HPDE6-E6E7 (cell line): ENCODE data around the gene LTN1.
"Not testable (repeated sequence)": the region's sequence is repeated elsewhere in the genome, so short reads cannot be mapped to it uniquely, and the experiment has no call there.

Source experiments
- DNase-seq: peaks from one replicate; pipeline ENCODE4 v3.0.0; 2011; ENCODE audit warnings: missing footprints; ENCODE audit errors: extremely low spot score

The LTN1 gene

GRCh38 chr21:28931708-28932372, 60.8 kb downstream of the LTN1 start:
- not testable (repeated sequence) for DNase-seq

- DNase-seq = no peak
Observed at GRCh38 chr21:28928578-28929420, 63.9 kb downstream of the LTN1 start.

GRCh38 chr21:28927130-28927529, 65.5 kb downstream of the LTN1 start:
- no peak for DNase-seq

GRCh38 chr21:28923439-28923975, 69.2 kb downstream of the LTN1 start:
- no peak for DNase-seq

- DNase-seq = no peak
Observed at GRCh38 chr21:28922368-28922767, 70.3 kb downstream of the LTN1 start.

GRCh38 chr21:28916150-28916893, 76.4 kb downstream of the LTN1 start:
- DNase-seq = no peak

- no peak for DNase-seq
Observed at GRCh38 chr21:28913071-28913470, 79.6 kb downstream of the LTN1 start.

- no peak for DNase-seq
Observed at GRCh38 chr21:28910280-28910887, 82.3 kb downstream of the LTN1 start.

GRCh38 chr21:28908351-28908750, 84.3 kb downstream of the LTN1 start:
- no peak for DNase-seq

GRCh38 chr21:28906841-28907240, 85.8 kb downstream of the LTN1 start:
- no peak for DNase-seq

GRCh38 chr21:28906236-28906635, 86.4 kb downstream of the LTN1 start:
- DNase-seq = no peak

GRCh38 chr21:28904961-28905435, 87.7 kb downstream of the LTN1 start:
- no peak for DNase-seq

- DNase-seq = no peak
Observed at GRCh38 chr21:28903448-28903847, 89.2 kb downstream of the LTN1 start.

GRCh38 chr21:28900481-28900880, 92.2 kb downstream of the LTN1 start:
- no peak for DNase-seq

GRCh38 chr21:28899744-28900143, 92.9 kb downstream of the LTN1 start:
- no peak for DNase-seq

- no peak for DNase-seq
Observed at GRCh38 chr21:28899220-28899619, 93.5 kb downstream of the LTN1 start.

- DNase-seq = no peak
Observed at GRCh38 chr21:28893687-28894086, 99.0 kb downstream of the LTN1 start.

- no peak for DNase-seq
Observed at GRCh38 chr21:28892199-28893111, 100.2 kb downstream of the LTN1 start.

- DNase-seq = no peak
Observed at GRCh38 chr21:28885853-28886177, 106.9 kb downstream of the LTN1 start.

- peak; percentile 91 for DNase-seq
Observed at GRCh38 chr21:28884976-28885852, 107.5 kb downstream of the LTN1 start.
